Heart right ventricle (tissue), 16 donors: ENCODE data around the gene TARM1. TPM values are rescaled to one million over a fixed set of nuclear protein-coding genes. Genes with fewer than 3 reads are reported as not detected.

ENCODE experiments used
- ATAC-seq, 8 donors: fragments of 200-7000 bp; cut with Tn5 transposase; one replicate each; pipeline ENCODE4 v1.9.1; 2020; ENCODE audit warnings: mild to moderate bottlenecking in 8 of 8, moderate library complexity in 8 of 8, moderate number of reproducible peaks in 1 of 8
- DNase-seq, 2 donors: peaks; one replicate each; pipeline ENCODE4 v3.0.0-alpha.2; 2020
- H3K27ac ChIP-seq, 10 donors: fragments of 200-600 bp; sonication (generic) in 2 of 10; one replicate each; pipeline versions ENCODE4 v1.5.0 to v1.8.0; 2020 to 2022; ENCODE audit warnings: mild to moderate bottlenecking in 3 of 10
- H3K27me3 ChIP-seq, 7 donors: fragments of 200-600 bp; one replicate each; pipeline ENCODE4 v1.8.0; 2021 to 2022; ENCODE audit warnings: mild to moderate bottlenecking in 2 of 7
- H3K36me3 ChIP-seq, 9 donors: fragments of 200-600 bp; sonication (generic) in 1 of 9; one replicate each; pipeline versions ENCODE4 v1.5.0 to v1.8.0; 2020 to 2022; ENCODE audit warnings: mild to moderate bottlenecking in 2 of 9
- H3K4me1 ChIP-seq, 9 donors: fragments of 200-600 bp; sonication (generic) in 1 of 9; one replicate each; pipeline versions ENCODE4 v1.5.0 to v1.8.0; 2020 to 2022; ENCODE audit warnings: mild to moderate bottlenecking in 4 of 9
- H3K4me3 ChIP-seq, 10 donors: fragments of 200-600 bp; sonication (generic) in 2 of 10; one replicate each; pipeline versions ENCODE4 v1.5.0 to v1.8.0; 2020 to 2022; ENCODE audit warnings: mild to moderate bottlenecking in 7 of 10, moderate library complexity in 2 of 10
- H3K9me3 ChIP-seq, 11 donors: fragments of 200-600 bp in 10 of 11; sonication (generic) in 2 of 11; one replicate each; pipeline versions ENCODE4 v1.5.0 to v1.8.0; 2013 to 2022; ENCODE audit warnings: mild to moderate bottlenecking in 2 of 11, control low read depth in 1 of 11, moderate library complexity in 1 of 11
- CTCF ChIP-seq, 9 donors: fragments of 200-600 bp; sonication (generic) in 2 of 9; IDR thresholded peaks; one replicate each; pipeline versions ENCODE4 v1.5.0 to v1.8.0; 2021 to 2022; ENCODE audit warnings: antibody characterized with exemption in 9 of 9, mild to moderate bottlenecking in 5 of 9, moderate library complexity in 1 of 9
- WGBS, 2 donors: extraction: QIAGEN DNeasy Blood & Tissue Kit; methylation state at CpG; one replicate each; pipeline ENCODE4 v1.1.7; 2013; ENCODE audit warnings: inconsistent platforms in 1 of 2; 5-methylcytosine and 5-hydroxymethylcytosine counted together
- intact Hi-C, 10 donors: fragments of 100-400 bp; cut with DNase I; formaldehyde crosslinking; loops; one replicate each; pipeline versions ENCODE4 v1.11.1 to v1.14.2; 2022
- polyA plus RNA-seq, 2 donors: library from polyadenylated mRNA; stranded (reverse); fragments of 200-250 nt; gene quantifications; one replicate each; pipeline ENCODE4 v1.2.3, GENCODE V29; 2013
- total RNA-seq, 10 donors: library from RNA; stranded (reverse); fragmentation: NEBNext Ultra II Directional in 3 of 10; extraction: Animal tissue kit (Norgen Biotek cat#: 25700) in 3 of 10; gene quantifications; one replicate each; pipeline versions ENCODE4 v1.2.1 to v1.2.4, GENCODE V29; 2021 to 2023
- donor health status: Arrhythmogenic right ventricular cardiomyopathy.
- donor health status: ischemic (EF 13 %, LVEDD 7.1; RV severe dilation, severe dysfunction).
- donor health status: healthy with polysubstance abuse.
- donor health status: DM: no; HTN: yes; CAD: no.
- donor health status: DM: no; HTN: no; CAD: no.
- donor health status: ischemic (EF 25% LVEDD 6.9; RV normal size, moderate dysfunction).
- donor health status: ischemic (EF 25% LVEDD 5.7; RV mildly dilated, moderate dysfunction).
- donor health status: healthy.
- donor health status: DM: yes; HTN: yes; CAD: no.
- donor health status: Ischemic cardiomyopathy.
- donor health status: ischemic (EF 35%, LVEDD 5.7; RV mildly dilated, moderate dysfunction).
- donor health status: nonischemic (EF 11% LVEDD 7.7; RV severe dilation, severe dysfunction).
- donor health status: DM: yes; HTN: yes; CAD: no.
- donor health status: PGD.
- donor health status: ischemic (EF 29% LVEDD 5.4; RV normal size, mild dysfunction).
- donor health status: nonischemic (EF 23%, LVEDD 6.1; RV moderate dilation, normal function).

TARM1 gene
- total and polyA plus RNA-seq, 12 donors, result not detected

DNA sequence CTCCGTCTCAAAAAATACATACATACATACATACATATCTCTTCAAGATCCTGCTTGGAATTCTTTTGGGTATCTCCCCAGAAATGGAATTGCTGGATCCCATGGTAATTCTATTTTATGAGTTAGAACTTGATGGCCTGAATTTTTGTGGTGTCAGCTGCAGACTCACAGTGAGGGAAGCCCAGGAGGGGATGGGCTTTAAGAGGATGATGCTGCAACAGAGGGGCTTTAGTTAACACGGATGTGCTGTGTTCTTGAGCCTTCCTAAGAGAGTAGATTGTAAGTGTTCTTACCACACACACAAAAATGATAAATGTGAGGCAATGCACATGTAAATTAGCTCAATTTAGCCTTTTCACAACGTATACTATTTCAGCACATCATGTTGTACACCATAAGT, 58.0 kb downstream of the TARM1 start:
- DNase-seq, result no peak
- TF ChIP-seq CTCF (IDR thresholded peaks at IDR 0.05), result no peak
- no peak for ATAC-seq
- intact Hi-C loops, result loop anchor here in 9 of 10 donors (2.0 to 10.0 kb wide), 5 partner anchors 116 to 218 kb away; partner anchors contain the start of gene CACNG7 (in 9 of the 9)
- H3K27ac ChIP-seq, result peak overlapping the region in 1 of 10 donors; percentile 55
- H3K27me3 ChIP-seq, result peaks cover 0 to 51% (median 28%) of the 10 kb centered on the region in 7 donors
- no peaks in the 10 kb centered on the region for H3K9me3 ChIP-seq
- H3K36me3 ChIP-seq, result no peaks in the 10 kb centered on the region
- H3K4me3 ChIP-seq, result no peak overlapping the region
- WGBS, 2 donors, result 35 to 39% methylated on average over 3 of the region's 3 CpGs
- peaks cover 0 to 34% (median 0%) of the 10 kb centered on the region in 9 donors for H3K4me1 ChIP-seq

DNA sequence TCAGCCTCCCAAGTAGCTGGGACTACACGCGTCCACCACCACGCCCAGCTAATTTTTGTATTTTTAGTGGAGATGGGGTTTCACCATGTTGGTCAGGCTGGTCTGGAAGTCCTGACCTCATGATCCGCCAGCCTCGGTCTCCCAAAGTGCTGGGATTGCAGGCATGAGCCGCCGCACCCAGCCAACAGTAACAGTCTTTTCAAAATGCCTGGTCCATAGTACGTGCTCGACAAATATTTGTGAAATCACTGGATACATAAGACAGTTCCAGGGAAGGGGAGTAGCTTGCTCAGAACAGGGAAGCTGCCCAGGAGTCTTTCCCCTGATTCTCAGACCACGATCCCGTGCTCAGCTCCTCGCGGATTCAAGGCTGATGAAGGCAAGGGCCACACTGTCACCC, 59.2 kb downstream of the TARM1 start:
- no peak overlapping the region for H3K4me3 ChIP-seq
- H3K4me1 ChIP-seq, result peaks cover 0 to 34% (median 0%) of the 10 kb centered on the region in 9 donors
- intact Hi-C loops, result loop anchor here (2.0 to 10.0 kb wide), 5 partner anchors 115 to 217 kb away; partner anchors contain the start of gene CACNG7 (in 9 of the 10)
- no peak for TF ChIP-seq CTCF (IDR thresholded peaks at IDR 0.05)
- ATAC-seq (no peak), DNase-seq (no peak)
- WGBS, 2 donors, result 87 to 96% methylated on average over 13 of the region's 13 CpGs
- no peaks in the 10 kb centered on the region for H3K36me3 ChIP-seq
- no peak overlapping the region for H3K27ac ChIP-seq
- H3K9me3 ChIP-seq, result peaks cover 0 to 3% (median 0%) of the 10 kb centered on the region in 11 donors
- H3K27me3 ChIP-seq, result peaks cover 0 to 47% (median 28%) of the 10 kb centered on the region in 7 donors

- H3K27me3 ChIP-seq, result peaks cover 0 to 47% (median 28%) of the 10 kb centered on the region in 7 donors
- H3K4me1 ChIP-seq, result peaks cover 0 to 34% (median 0%) of the 10 kb centered on the region in 9 donors
- H3K27ac ChIP-seq, result no peak overlapping the region
- H3K4me3 ChIP-seq, result no peak overlapping the region
- no peak for ATAC-seq
- H3K9me3 ChIP-seq, result peaks cover 0 to 3% (median 0%) of the 10 kb centered on the region in 11 donors
- no peaks in the 10 kb centered on the region for H3K36me3 ChIP-seq
- no peak for DNase-seq
- intact Hi-C loops, result loop anchor here (2.0 to 10.0 kb wide), 5 partner anchors 114 to 217 kb away; partner anchors contain the start of gene CACNG7 (in 9 of the 10)
- 78 to 79% methylated on average over 8 of the region's 8 CpGs for WGBS, 2 donors
- TF ChIP-seq CTCF (IDR thresholded peaks at IDR 0.05), result no peak
Measured at GRCh38 chr19:54021363-54021762, 59.8 kb downstream of the TARM1 start.

Other genes starting within 250 kb of the TARM1 start
- 100 to 1,000 TPM in 9 of 10 donors, 10 to 100 TPM in 1; 87.4 to 265 (median 135) TPM for gene MYADM, start 213.5 kb downstream of the TARM1 start, total RNA-seq
- 10 to 100 TPM; 53.7 to 97.1 TPM for gene MYADM, start 213.5 kb downstream of the TARM1 start, polyA plus RNA-seq
- not detected for gene PRKCG, start 199.2 kb downstream of the TARM1 start, total RNA-seq
- gene PRKCG, start 199.2 kb downstream of the TARM1 start, polyA plus RNA-seq, result under 1 TPM in 1 of 2 donors, not detected in 1; 0.07 TPM
- not detected for gene CACNG7, start 172.1 kb downstream of the TARM1 start, total RNA-seq
- not detected for gene CACNG7, start 172.1 kb downstream of the TARM1 start, polyA plus RNA-seq
- under 1 TPM in 9 of 10 donors, not detected in 1; 0.07 to 0.31 (median 0.14) TPM for gene CACNG8, start 118.4 kb downstream of the TARM1 start, total RNA-seq
- under 1 TPM; 0.03 to 0.22 TPM for gene CACNG8, start 118.4 kb downstream of the TARM1 start, polyA plus RNA-seq
- not detected for gene CACNG6, start 89.7 kb downstream of the TARM1 start, total RNA-seq
- gene CACNG6, start 89.7 kb downstream of the TARM1 start, polyA plus RNA-seq, result not detected
- under 1 TPM in 2 of 10 donors, not detected in 8; 0.33 to 0.60 TPM for gene VSTM1, start 17.5 kb downstream of the TARM1 start, total RNA-seq
- gene VSTM1, start 17.5 kb downstream of the TARM1 start, polyA plus RNA-seq, result not detected
- gene OSCAR, start 19.4 kb upstream of the TARM1 start, total RNA-seq, result 1 to 10 TPM in 3 of 10 donors, under 1 TPM in 6, not detected in 1; 0.23 to 5.3 (median 0.40) TPM
- gene OSCAR, start 19.4 kb upstream of the TARM1 start, polyA plus RNA-seq, result 1 to 10 TPM in 1 of 2 donors, under 1 TPM in 1; 0.22 to 1.0 TPM
- gene NDUFA3, start 21.5 kb upstream of the TARM1 start, total RNA-seq, result 100 to 1,000 TPM; 239 to 518 (median 360) TPM
- 1,000 to 10,000 TPM in 1 of 2 donors, 100 to 1,000 TPM in 1; 335 to 3,395 TPM for gene NDUFA3, start 21.5 kb upstream of the TARM1 start, polyA plus RNA-seq
- gene TFPT, start 34.3 kb upstream of the TARM1 start, total RNA-seq, result 10 to 100 TPM; 11.0 to 16.8 (median 12.9) TPM
- gene TFPT, start 34.3 kb upstream of the TARM1 start, polyA plus RNA-seq, result 10 to 100 TPM; 26.0 to 33.8 TPM
- 10 to 100 TPM; 35.9 to 46.4 (median 43.0) TPM for gene PRPF31, start 34.4 kb upstream of the TARM1 start, total RNA-seq
- 10 to 100 TPM; 52.1 to 52.8 TPM for gene PRPF31, start 34.4 kb upstream of the TARM1 start, polyA plus RNA-seq
- 10 to 100 TPM; 16.0 to 25.9 (median 20.9) TPM for gene CNOT3, start 56.4 kb upstream of the TARM1 start, total RNA-seq
- gene CNOT3, start 56.4 kb upstream of the TARM1 start, polyA plus RNA-seq, result 10 to 100 TPM; 14.5 to 27.8 TPM
- 1 to 10 TPM; 5.4 to 8.4 (median 6.9) TPM for gene LENG1, start 78.4 kb upstream of the TARM1 start, total RNA-seq
- 10 to 100 TPM; 14.6 to 16.9 TPM for gene LENG1, start 78.4 kb upstream of the TARM1 start, polyA plus RNA-seq
- 1 to 10 TPM in 9 of 10 donors, under 1 TPM in 1; 0.59 to 5.5 (median 2.1) TPM for gene TMC4, start 91.8 kb upstream of the TARM1 start, total RNA-seq
- 10 to 100 TPM in 1 of 2 donors, 1 to 10 TPM in 1; 1.6 to 11.6 TPM for gene TMC4, start 91.8 kb upstream of the TARM1 start, polyA plus RNA-seq
- gene MBOAT7, start 108.2 kb upstream of the TARM1 start, total RNA-seq, result 10 to 100 TPM; 12.3 to 29.4 (median 15.5) TPM
- gene MBOAT7, start 108.2 kb upstream of the TARM1 start, polyA plus RNA-seq, result 10 to 100 TPM in 1 of 2 donors, 1 to 10 TPM in 1; 7.7 to 17.0 TPM
- gene TSEN34, start 109.9 kb upstream of the TARM1 start, total RNA-seq, result 10 to 100 TPM; 12.1 to 24.0 (median 19.3) TPM
- 10 to 100 TPM in 1 of 2 donors, 1 to 10 TPM in 1; 5.6 to 38.0 TPM for gene TSEN34, start 109.9 kb upstream of the TARM1 start, polyA plus RNA-seq
- 100 to 1,000 TPM; 550 to 734 (median 603) TPM for gene RPS9, start 119.5 kb upstream of the TARM1 start, total RNA-seq
- gene RPS9, start 119.5 kb upstream of the TARM1 start, polyA plus RNA-seq, result 1,000 to 10,000 TPM; 1,335 to 2,571 TPM
- gene LILRB3, start 141.6 kb upstream of the TARM1 start, total RNA-seq, result 10 to 100 TPM in 1 of 10 donors, 1 to 10 TPM in 6, under 1 TPM in 3; 0.71 to 18.3 (median 2.0) TPM
- gene LILRB3, start 141.6 kb upstream of the TARM1 start, polyA plus RNA-seq, result 1 to 10 TPM; 2.5 TPM
- 1 to 10 TPM in 6 of 10 donors, under 1 TPM in 3, not detected in 1; 0.48 to 9.4 (median 1.3) TPM for gene LILRA6, start 161.4 kb upstream of the TARM1 start, total RNA-seq
- gene LILRA6, start 161.4 kb upstream of the TARM1 start, polyA plus RNA-seq, result 1 to 10 TPM; 1.1 to 1.5 TPM
- 10 to 100 TPM in 2 of 10 donors, 1 to 10 TPM in 8; 1.6 to 10.6 (median 3.2) TPM for gene LILRB5, start 175.9 kb upstream of the TARM1 start, total RNA-seq
- 1 to 10 TPM; 1.8 to 9.1 TPM for gene LILRB5, start 175.9 kb upstream of the TARM1 start, polyA plus RNA-seq
- 10 to 100 TPM in 1 of 10 donors, 1 to 10 TPM in 9; 1.1 to 20.1 (median 2.0) TPM for gene LILRB2, start 199.7 kb upstream of the TARM1 start, total RNA-seq
- gene LILRB2, start 199.7 kb upstream of the TARM1 start, polyA plus RNA-seq, result 1 to 10 TPM; 2.6 to 2.8 TPM
- 1 to 10 TPM in 6 of 10 donors, under 1 TPM in 4; 0.26 to 8.5 (median 1.3) TPM for gene LILRA5, start 231.8 kb upstream of the TARM1 start, total RNA-seq
- 1 to 10 TPM in 1 of 2 donors, under 1 TPM in 1; 0.37 to 3.7 TPM for gene LILRA5, start 231.8 kb upstream of the TARM1 start, polyA plus RNA-seq